CD4-positive, alpha-beta T cell treated with Interleukin-21 for 1 hour (primary cell): ENCODE results near the gene KAZN.

Source experiments
- DNase-seq: peaks from one replicate; pipeline ENCODE4 v3.0.0-alpha.2; 2020

The KAZN gene

DNA sequence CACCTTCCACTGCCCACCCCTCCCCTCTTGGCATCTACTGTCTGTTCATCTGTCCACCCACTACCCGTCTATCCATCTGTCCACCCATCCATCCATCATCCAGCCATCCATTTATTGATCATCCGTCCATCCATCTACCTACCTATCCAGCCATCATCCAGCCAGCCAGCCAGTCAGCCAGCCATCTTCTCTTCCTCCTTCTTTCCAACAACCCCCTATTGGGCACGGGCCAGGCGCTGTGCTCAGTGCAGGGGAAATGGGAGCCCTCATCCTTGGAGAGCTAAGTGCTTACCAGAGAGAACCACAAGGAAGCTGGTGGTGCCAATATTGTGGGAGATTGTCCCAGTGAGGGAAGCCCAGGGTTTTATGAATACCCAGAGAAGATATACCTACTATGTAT is 503.3 kb downstream of the KAZN start:
- no peak for DNase-seq

DNA sequence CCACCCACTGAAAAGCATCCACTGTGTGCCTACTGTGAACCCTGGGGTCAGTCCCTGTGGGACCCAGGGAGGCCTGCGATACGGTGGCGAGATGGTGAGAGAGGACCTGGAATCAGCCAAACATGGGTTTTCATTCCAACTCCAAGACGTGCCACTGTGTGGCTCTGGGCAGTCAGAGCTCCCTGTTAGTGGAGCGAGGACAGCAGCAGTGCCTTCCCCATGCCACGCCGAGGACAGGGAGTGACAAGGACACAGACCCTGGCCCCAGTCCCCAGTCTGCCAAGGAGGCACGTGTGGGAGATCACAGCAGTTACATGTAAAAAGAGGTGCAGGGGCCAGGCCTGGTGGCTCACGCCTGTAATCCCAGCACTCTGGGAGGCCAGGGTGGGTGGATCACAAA is 504.2 kb downstream of the KAZN start:
- DNase-seq = no peak

DNA sequence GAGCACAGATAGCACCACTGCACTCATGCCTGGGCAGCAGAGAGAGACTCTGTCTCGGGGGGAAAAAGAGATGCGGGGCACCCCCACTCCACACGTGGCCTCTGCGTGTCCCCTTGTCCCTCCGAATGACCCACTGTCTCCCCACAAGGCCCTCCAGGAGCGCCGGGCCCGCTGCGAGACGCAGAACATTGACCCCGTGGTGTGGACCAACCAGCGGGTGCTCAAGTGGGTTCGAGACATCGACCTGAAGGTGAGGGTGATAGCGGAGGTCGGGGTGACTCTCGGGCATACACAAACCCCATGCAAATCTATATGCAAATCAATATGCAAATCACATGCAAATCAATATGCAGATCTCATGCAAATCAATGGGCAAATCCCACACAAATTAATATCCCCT is 504.7 kb downstream of the KAZN start:
- no peak for DNase-seq

DNA sequence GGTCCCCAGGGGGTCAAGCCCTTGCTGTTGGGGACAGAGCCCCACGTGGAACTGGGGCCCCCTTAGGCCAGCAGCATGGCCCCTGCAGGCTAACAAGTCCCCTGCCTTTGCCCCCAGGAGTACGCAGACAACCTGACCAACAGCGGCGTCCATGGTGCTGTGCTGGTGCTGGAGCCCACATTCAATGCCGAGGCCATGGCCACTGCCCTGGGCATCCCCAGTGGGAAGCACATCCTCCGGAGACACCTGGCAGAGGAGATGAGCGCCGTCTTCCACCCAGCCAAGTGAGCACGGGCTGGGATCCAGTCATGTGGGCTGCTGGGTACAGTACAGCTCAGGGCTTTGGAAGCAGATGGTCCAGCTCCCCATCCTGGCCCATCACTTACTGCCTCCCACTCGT is 505.4 kb downstream of the KAZN start:
- DNase-seq = no peak

DNA sequence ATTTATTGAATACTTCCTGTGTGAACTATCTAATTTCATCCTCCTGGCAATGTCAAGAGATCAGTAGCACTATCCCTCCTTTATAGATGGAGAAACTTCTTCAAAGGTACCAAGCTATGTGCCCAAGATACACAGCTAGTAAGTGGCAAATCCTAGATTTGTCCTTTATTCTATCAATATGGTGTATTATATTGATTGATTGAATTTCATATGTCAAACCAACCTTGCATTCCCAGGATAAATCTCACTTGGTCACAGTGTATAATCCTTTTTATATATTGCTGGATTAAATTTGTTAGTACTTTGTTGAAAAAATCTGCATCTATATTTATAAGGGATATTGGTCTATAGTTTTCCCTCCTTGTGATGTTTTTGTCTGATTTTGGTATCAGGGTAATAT is 506.3 kb downstream of the KAZN start:
- DNase-seq = no peak

DNA sequence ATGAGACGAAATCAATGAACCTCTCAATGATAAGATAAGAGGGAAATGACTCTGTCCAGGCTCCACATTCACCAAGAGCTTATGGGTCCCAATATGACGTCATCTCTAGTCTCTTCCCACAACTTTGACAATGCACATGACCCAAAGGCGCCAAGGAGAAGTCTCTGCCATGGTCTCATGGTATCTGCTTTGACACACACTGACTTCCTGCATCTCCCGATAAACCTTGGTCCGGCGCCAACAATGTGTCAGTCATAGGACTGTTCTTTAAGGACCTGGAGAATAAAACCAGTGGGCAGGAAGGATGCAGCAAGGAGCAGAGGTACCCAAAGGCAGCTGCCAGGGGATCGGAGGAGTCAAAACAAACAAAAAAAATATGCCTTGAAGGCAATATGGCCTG is 508.1 kb downstream of the KAZN start:
- DNase-seq = no peak

DNA sequence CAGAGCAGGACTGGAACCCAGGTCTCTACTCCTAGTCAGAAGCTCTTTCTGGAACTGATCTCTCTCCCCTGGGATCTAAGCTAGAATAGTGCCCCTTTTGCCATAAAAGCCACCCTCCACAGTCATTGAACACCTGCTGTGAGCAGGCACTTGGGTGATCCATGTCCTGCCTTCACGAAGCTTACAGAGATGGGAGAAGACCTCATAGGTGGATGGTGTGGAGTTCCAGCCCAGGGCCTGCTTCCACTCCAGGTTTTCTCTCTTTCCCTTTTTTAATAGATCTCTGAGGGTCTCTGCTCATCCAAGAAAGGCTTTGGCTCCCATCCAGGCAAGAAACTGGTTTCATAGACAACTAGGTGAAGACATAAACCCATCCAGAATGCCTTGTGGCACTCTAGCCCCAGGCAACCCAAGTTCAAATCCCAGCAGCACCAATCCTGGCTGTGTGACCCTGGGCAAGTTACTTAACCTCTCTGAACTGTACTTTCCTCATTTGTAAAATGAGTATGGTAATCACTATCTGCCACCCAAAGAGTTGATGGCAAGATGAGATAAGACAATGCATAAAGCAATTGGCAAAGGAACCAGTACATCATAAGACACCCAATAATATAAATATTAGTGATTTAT is 508.7 kb downstream of the KAZN start:
- no peak for DNase-seq

DNA sequence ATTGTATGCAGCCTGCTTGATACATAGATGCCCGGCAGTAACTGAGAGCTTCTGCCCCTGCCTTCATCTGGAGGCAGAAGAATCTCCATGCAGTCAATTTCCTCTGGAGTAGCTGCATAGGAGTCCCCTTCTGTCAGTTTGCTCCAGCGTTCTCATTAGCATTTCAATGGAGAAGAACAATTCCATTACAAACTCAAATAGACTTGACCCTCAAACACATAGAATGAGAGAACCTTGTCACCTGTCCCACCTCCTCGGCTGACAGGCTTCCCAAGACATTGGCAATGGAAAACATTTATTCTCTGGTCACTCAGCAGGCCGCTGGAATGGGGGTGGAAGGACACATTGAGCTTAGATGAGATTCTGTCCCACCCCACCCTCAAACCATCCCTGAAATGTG is 509.4 kb downstream of the KAZN start:
- DNase-seq = no peak

DNA sequence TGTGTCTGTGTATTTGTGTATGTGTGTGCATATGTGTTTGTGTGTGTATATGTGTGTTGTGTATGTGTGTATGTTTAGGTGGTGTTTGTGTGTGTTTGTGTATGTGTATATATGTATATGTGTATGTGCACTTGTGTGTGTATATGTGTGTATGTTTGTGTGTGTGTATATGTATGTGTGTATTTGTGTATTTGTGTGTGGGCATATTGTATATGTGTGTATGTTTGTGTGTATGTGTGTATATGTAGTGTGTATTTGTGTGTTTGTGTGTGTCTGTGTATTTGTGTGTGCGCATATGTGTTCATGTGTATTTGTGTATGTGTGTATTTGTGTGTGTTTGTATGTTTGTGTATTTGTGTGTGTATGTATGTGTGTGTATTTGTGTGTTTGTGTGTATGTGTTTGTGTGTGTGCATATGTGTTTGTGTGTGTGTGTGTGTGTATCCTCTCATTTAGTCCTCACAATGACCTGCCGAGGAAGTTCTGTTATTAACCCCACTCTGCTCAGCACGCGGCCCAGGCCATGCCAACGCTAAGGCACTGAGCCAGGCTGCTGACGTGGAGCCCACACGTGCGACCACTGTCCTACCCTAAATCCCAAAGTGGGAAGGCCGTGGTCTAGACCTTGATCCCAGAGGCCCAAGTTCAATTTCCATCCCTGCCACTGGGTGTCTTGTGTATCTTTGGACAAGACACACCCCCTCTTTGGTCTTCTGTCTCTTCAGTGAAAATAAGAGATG is 511.8 kb downstream of the KAZN start:
- no peak for DNase-seq

DNA sequence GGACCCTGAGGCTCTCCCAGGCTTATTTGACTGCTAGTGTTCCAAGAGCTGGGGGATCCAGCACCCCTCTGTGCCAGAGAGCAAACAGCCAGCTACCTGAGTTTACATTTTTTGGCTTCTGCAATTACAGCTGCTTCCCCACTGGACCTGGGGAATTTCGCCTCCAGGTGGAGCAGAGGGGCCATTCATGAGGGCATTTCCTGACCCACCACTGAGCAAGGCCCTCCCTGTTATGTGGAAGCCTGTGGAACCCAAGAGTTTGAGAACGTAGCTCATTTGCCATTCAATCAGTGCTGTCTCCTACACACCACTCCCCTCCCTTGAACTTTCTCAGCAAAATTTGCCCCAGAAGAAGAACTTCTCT is 512.4 kb downstream of the KAZN start:
- no peak for DNase-seq

DNA sequence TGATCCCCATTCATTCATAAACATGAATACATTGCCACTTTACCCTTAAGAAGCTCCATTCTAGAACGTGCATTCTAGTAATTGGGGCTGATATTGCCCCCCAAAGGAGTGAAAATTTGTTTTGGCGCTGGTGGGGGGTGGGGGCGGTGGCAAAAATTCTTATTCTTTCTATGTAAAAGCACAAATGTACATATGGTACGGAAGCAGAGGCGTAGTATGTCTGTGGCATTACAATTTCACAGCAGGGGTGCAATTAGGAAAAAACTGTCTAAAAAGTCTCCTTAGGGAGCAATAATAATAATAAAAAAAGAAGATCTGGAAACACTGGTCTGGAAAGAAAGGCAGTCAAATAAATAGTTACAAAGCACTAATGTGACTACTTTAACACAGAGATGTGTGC is 514.7 kb downstream of the KAZN start:
- DNase-seq = no peak

DNA sequence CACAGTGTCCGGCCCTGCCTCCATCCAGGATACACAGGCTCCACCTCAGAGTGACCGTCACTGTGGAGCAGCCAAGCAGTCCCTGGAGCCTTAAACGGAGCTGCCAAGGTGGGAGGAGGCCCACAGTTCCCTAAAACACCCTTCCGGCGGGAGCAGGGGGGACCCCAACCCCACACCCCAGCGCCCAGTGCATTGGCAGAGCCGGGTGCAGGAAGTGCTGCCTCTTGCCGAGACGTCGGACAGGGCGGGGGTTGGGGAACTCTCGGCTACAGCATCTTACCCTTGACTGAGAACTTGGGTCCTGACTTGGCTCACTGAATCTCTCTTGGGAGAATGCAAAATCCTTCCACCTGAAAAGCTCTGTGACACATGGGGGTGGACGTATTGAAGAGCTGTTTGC is 516.4 kb downstream of the KAZN start:
- no peak for DNase-seq

DNA sequence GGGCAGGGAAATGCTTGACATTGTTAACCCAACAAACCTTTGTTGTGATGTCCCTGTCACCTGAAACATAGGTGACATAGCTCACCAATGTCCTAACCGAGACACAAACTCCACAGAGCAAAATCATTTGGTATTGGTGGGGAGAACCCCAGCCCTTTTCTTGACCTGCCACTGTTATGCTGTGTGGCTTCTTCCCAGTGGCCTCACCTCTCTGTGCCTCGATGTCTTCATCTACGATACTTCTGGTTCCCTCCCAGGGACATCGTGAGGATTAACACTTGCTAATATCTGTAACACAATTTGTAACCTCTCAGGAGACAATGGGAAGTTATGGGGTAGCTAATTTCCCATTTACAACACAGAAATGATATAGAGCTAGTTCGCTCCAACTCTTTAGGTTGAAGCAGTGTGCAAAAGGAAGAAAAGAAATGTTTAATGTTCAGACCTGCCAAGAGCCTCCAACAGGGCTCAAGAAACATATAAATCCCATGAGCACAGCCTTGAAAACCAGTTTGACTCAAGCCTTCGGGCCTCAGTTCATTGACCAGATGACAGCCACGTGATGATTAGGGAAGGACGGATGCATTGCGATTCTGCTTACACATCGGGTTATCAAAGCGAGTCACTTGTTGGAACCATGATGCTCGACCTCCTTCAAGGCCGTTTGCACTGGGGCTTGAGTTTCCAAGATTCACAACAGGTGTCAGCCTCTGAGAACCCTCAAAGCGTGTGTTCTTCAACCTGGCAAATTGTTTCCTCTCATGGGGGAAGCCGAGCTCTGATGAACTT is 517.3 kb downstream of the KAZN start:
- DNase-seq = no peak

DNA sequence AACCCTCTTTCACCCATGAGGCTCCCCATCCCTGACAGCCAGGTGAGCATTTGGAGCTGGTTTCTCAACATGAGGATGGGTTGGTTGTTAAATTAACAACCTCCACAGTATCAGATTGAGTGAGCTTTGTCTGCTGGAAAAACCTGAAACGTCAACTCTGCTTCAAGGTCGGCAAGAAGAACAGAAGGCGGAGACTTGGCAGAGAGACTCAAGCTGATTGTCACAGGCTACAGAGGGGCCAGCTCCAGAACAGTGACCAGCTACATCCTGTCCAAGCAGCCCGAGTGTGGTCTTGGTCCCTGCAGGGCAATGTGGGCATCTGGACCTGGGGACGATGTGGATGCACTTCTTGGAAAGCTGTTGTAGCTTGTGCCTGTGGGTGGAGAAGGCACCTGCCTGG is 518.5 kb downstream of the KAZN start:
- DNase-seq = no peak

DNA sequence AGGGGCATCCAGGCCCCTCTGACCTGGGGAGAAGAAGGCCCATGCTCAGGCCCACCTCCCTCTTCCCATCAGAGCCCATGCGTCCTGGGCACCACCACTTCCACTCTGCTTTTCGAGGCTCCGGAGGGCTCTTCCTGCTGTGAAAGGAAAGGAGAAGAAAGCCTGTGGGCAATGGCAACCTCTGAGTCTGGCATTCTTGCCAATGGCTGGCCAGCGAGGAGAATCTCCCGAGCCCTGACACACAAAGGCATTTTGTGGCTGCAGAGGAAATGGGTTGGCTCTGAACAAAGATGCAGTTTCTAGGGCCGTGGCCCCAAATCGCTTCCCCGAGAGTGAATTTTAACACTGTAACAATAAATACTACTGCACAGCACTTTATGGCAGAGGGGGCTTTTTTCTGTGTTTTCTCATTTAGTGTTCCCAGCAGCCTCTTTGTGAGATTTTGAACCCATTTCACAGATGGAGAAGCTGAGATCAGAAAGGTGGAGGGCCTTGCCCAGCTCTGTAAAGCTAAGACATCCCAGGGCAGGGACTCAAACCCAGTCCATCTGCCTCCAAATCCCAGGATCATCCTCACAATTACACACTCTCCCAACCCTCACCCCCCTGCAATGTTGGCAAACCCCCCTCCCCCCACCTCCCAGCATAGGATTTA is 519.3 kb downstream of the KAZN start:
- no peak for DNase-seq

DNA sequence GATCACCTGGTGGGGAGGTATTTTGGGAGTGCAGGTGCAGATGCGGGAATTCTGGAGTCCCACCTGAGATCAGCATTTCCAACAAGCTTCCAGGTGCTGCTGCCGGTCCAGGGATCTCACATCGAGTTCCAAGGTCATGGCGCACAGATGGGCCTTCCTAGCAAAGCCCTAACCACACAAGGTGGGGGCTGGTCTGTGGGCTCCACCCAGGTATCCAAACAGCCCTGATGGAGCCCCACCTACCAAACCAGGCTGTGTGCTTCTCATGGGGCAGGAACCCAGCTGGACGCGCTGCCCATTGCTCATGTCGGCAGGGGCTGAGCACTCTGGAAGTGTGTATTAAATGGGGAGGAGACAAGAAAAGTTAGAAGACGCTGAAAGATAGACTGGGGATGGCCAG is 520.1 kb downstream of the KAZN start:
- no peak for DNase-seq

DNA sequence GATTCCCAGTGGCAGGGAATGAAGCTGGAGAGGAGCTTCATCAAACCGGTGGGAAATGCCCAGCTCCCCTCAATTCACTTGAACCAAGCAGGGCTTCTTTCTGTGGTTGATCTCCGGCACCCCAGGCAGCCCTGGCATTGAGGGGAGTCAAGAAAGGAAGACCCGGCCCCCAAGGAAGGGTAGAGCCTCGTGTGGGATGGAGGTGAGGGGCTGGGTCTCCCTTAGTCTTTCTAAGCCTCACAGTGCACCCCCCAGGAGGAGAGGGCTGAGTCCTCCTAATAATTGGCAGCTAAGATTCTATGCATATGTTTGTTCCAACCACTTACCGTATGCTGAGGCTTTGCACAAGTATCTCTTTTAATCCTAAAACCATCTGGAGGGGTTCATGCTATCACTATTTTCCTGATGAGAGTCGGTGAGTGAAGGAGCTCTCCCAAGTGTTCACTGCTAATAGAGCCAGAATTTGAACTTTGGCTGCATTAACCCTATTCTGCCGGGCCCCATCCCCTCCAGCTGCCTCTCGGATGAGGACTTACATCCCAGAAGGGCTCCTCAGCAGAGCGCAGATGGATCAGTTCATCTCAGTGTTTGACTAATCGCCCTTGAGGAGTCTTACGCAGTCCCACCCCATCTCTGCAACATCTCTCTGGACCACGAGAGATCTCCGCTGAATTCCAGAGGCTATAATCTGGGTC is 521.9 kb downstream of the KAZN start:
- no peak for DNase-seq

DNA sequence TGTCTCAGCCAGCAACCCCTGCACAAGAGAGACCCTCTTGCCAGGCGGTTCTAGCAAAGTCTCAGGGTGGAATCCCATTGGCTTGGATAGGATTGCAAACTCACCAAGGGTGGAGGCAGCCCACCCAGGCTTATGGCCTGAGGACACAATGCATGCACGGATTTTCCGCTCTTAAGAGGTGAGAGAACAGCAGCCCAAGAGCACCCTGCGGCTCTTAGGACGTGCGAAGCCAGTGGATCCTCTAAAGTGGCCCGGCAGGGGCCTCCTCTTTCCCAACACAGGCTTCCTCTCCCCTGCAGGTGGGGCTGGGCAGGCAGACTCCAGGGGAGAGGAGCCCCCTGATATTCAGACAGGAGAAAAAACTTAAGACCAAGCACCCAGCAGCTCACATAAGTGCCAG is 523.8 kb downstream of the KAZN start:
- no peak for DNase-seq

DNA sequence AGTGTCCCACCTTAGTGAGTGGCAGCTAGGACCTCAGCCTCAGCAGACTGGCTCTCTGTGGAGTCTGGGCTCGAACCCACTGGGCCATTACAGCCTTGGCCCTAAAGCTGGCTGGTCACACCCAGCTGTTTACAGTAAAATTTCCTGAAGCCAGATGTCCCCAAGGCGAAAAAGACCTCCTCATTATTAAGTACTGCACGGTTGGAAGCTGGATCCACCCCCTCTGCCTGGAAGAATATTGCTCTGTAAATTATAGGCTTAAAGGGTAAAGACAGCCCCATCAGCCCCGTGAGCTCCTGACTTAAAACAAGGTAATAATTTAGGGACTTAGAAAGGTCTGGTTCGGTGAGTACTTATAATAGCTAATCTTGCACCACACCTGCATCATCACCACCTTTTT is 524.8 kb downstream of the KAZN start:
- DNase-seq = no peak

DNA sequence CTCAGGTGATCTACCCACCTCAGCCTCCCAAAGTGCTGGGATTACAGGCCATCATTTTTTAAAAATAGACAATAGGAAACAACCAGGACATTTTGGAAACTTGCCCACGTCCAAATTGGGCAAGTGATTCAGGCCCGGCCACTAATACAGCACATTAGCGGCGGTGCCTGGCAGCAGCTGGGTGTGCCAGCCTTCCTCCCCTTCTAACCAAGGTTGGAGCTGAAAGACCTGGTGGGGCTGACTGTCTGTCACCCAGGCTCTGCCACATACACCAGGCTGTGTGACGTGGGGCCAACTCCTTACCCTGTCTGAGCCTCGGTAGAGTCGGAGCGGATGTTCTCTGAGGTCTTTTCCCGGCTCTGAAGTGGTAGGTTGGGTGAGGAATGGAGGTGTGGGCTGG is 525.4 kb downstream of the KAZN start:
- DNase-seq = no peak

DNA sequence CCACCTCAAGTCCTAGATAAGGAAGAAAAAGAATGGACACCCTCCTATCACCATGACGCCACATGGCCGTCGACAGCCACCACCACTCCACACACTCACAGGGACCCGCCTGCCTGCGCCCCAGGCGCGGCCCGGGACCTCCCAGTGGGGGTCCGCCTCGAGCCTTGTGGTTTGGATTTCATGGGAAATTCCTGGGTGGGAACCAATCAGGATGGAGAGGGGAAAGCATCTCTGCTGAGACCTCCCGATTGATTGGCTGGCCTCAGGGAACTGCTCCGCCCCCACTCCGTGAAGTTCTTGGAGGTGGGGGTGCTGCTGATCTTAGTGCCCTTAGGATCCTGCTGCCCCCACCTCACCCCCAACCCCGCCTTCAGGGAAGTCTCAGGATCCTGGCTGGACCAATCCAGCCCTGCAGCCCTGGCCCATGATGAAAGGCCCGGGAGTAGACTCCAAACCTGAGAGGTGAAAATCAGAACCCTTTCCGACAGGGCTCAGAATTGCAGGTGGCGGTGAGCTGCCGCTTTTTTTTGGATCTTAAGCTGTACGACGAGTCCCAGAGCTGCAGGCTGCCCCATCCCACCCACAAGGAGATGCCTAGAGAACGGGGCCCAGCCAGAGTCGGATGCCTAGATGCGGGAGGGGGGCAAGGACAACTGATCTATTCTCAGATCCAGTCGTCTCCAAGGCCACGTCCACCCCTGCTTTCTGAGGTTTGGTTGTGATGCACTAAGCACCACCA is 526.0 kb downstream of the KAZN start:
- DNase-seq = no peak

DNA sequence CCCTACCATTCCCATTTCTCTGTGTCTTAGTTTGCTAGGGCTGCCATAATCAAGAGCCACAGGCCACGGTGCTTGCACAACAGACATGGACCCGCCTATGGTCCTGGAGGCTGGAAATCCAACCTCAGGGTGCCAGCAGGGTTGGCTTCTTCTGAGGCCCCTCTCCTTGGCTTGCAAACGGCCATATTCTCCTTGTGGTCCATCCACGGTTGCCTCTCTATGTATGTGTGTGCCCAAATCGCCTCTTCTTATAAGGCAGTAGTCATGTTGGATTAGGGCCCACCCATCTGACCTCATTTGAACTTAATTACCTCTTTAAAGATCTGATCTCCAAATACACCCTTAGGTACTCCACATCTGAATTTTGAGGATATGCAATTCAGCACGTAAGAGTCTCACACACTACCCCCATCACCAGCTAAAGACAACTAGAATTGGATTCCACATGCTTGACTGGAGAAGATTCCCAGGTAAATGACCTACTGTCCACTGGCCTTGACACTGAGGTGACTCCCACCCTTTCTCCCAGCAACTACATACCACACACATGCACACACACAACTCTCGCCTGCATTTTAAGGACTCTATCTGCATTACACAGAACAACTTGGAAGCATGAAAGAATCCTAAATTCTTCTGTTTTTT is 526.7 kb downstream of the KAZN start:
- DNase-seq = no peak
